Right lobe of liver (tissue), 4 donors: Measurements from ENCODE around the gene MET.

ENCODE experiments used
- CTCF ChIP-seq, 4 donors: fragments of 200-600 bp in 3 of 4; fragments of 450-650 bp in 1 of 4; IDR thresholded peaks; one replicate each; pipeline versions ENCODE4 v1.5.1 to v1.8.0; 2016 to 2022; ENCODE audit warnings: antibody characterized with exemption in 4 of 4, mild to moderate bottlenecking in 2 of 4
- POLR2A ChIP-seq: fragments of 450-650 bp; IDR thresholded peaks from one replicate; pipeline ENCODE4 v1.6.1; 2017; ENCODE audit warnings: antibody characterized with exemption, mild to moderate bottlenecking
- donor health status: DM: no; HTN: no; CAD: no.
- donor health status: DM: no; HTN: no; CAD: no.
- donor health status: DM: no; HTN: yes; CAD: no.

GRCh38 chr7:116669769-116670168, 2.2 kb upstream of the MET start:
- TF ChIP-seq CTCF (IDR thresholded peaks at IDR 0.05) (no peak), POLR2A (no peak)
